GM18508 (cell line): ENCODE measurements around the gene PCSK9.

Experiments
- ATAC-seq: cut with Tn5 transposase; IDR thresholded peaks from one replicate; pipeline ENCODE4 v1.9.1; 2021; ENCODE audit warnings: moderate number of reproducible peaks; ENCODE audit not compliant: insufficient read depth, unreplicated experiment

The PCSK9 gene

GRCh38 chr1:55056632-55056992 lies 17.3 kb downstream of the PCSK9 start:
- ATAC-seq, result no peak

GRCh38 chr1:55057270-55057955 lies 18.1 kb downstream of the PCSK9 start:
- no peak for ATAC-seq

- no peak for ATAC-seq
Measured at GRCh38 chr1:55057956-55058298, 18.6 kb downstream of the PCSK9 start.

- ATAC-seq, result no peak
Measured at GRCh38 chr1:55059302-55060132, 20.2 kb downstream of the PCSK9 start.

- ATAC-seq, result no peak
Measured at GRCh38 chr1:55060133-55060999, 21.0 kb downstream of the PCSK9 start.

- ATAC-seq, result no peak
Measured at GRCh38 chr1:55061000-55061705, 21.8 kb downstream of the PCSK9 start.

GRCh38 chr1:55061706-55062321 lies 22.5 kb downstream of the PCSK9 start:
- no peak for ATAC-seq

GRCh38 chr1:55062801-55063576 lies 23.6 kb downstream of the PCSK9 start:
- no peak for ATAC-seq

- ATAC-seq, result no peak
Measured at GRCh38 chr1:55063577-55063942, 24.2 kb downstream of the PCSK9 start.

GRCh38 chr1:55064071-55064581 lies 24.8 kb downstream of the PCSK9 start:
- ATAC-seq, result no peak

GRCh38 chr1:55064861-55065263 lies 25.5 kb downstream of the PCSK9 start:
- ATAC-seq, result no peak

GRCh38 chr1:55065648-55066047 lies 26.3 kb downstream of the PCSK9 start:
- no peak for ATAC-seq

- ATAC-seq, result no peak
Measured at GRCh38 chr1:55067022-55067778, 27.9 kb downstream of the PCSK9 start.

- ATAC-seq, result no peak
Measured at GRCh38 chr1:55067914-55068313, 28.6 kb downstream of the PCSK9 start.

GRCh38 chr1:55068638-55069037 lies 29.3 kb downstream of the PCSK9 start:
- no peak for ATAC-seq

GRCh38 chr1:55069280-55069679 lies 29.9 kb downstream of the PCSK9 start:
- no peak for ATAC-seq

GRCh38 chr1:55070293-55071164 lies 31.2 kb downstream of the PCSK9 start:
- no peak for ATAC-seq
